Measurements from ENCODE around the gene CCDC191. TPM values are rescaled to one million over a fixed set of nuclear protein-coding genes. Genes with fewer than 3 reads are reported as not detected.

Gene CCDC191
- total RNA-seq, 4 donors from 2014 or later, result 10.5 to 17.3 (median 12.9) TPM

DNA sequence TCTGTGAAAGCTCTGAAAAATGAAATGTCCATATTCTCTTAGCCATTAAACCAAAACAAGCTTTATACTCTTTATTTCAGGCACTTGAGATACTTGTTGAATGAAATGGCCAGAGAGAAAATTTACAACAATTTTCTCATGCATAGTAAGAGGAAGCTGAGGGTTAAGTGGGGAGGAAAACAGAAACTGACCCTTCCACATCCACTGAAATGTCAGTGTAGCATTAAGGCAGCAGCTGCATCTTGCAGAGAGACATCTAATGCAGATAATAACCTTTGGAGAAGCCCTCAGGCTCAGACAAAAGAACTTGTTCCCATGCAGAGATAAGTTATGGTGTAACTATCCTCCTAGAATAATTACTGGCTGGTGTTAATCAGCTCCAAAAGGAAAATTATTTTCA is 74.5 kb downstream of the CCDC191 start:
- H3K9me3 ChIP-seq, result no peaks in the 10 kb centered on the region
- H3K27ac ChIP-seq, result no peak overlapping the region
- TF ChIP-seq POLR2A (IDR thresholded peaks at IDR 0.05), result no peak
- TF ChIP-seq, protein P1, sequence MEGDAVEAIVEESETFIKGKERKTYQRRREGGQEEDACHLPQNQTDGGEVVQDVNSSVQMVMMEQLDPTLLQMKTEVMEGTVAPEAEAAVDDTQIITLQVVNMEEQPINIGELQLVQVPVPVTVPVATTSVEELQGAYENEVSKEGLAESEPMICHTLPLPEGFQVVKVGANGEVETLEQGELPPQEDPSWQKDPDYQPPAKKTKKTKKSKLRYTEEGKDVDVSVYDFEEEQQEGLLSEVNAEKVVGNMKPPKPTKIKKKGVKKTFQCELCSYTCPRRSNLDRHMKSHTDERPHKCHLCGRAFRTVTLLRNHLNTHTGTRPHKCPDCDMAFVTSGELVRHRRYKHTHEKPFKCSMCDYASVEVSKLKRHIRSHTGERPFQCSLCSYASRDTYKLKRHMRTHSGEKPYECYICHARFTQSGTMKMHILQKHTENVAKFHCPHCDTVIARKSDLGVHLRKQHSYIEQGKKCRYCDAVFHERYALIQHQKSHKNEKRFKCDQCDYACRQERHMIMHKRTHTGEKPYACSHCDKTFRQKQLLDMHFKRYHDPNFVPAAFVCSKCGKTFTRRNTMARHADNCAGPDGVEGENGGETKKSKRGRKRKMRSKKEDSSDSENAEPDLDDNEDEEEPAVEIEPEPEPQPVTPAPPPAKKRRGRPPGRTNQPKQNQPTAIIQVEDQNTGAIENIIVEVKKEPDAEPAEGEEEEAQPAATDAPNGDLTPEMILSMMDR (IDR thresholded peaks at IDR 0.05), result no peak
- H3K4me3 ChIP-seq (replicated peaks in 1 of 3), result no peak overlapping the region
- no peak for DNase-seq
- peaks cover 0 to 2% of the 10 kb centered on the region in 2 donors for H3K36me3 ChIP-seq
- intact Hi-C loops (cut with DNase I), result no loop called here
- H3K27me3 ChIP-seq, result no peaks in the 10 kb centered on the region
- peaks cover 0 to 2% of the 10 kb centered on the region in 2 donors for H3K4me1 ChIP-seq

DNA sequence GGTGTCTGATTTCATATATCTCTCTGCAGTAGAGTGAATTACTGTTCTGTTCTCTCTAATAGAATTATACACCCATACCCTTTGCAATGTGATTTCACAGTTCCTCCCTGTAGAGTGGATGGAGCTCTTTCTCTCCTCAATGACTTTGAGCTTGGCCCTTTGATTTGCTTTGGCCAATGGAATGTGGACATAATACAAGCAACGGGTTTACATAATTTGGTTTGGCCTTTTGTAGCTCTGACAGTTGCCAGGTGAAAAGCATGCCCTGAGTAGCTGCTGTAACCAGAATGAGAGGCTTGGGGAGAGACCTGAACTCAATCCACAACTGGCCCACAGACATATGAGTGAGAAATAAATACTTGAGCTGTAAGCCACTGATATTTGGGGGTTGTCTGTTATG is 76.4 kb downstream of the CCDC191 start:
- H3K36me3 ChIP-seq, result peaks cover 0 to 2% of the 10 kb centered on the region in 2 donors
- H3K4me1 ChIP-seq, result peaks cover 0 to 2% of the 10 kb centered on the region in 2 donors
- no peak for DNase-seq
- no peak overlapping the region for H3K4me3 ChIP-seq (replicated peaks in 1 of 3)
- 80 to 82% methylated on average over 1 of the region's 1 CpG for WGBS, 2 donors
- no peaks in the 10 kb centered on the region for H3K27me3 ChIP-seq
- no peak overlapping the region for H3K27ac ChIP-seq
- no peaks in the 10 kb centered on the region for H3K9me3 ChIP-seq
- intact Hi-C loops (cut with DNase I), result no loop called here
- TF ChIP-seq POLR2A (IDR thresholded peaks at IDR 0.05), result no peak
- TF ChIP-seq, protein P1 (IDR thresholded peaks at IDR 0.05), result no peak

DNA sequence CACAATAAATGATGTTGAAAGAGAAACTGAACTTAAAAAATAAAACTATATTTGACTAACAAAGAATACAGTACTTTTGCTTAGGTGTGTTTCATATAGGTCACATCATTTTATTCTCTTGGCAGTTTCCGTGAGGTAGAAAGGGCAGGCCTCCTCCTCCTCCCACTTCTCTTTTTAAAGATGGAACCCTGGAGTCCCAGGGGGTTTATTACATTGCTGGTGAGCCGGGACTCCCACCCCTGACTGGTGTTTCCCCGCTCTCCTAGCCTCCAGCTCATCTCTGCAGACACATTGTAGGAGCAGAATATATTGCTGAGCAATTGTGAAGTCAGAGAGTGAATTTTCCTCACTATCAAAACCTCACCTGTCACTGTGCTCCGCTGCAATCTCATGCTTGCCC is 78.5 kb downstream of the CCDC191 start:
- H3K27ac ChIP-seq, result no peak overlapping the region
- no peaks in the 10 kb centered on the region for H3K27me3 ChIP-seq
- no peaks in the 10 kb centered on the region for H3K9me3 ChIP-seq
- WGBS, 2 donors, result 91 to 93% methylated on average over 4 of the region's 4 CpGs
- no peak for TF ChIP-seq POLR2A (IDR thresholded peaks at IDR 0.05)
- TF ChIP-seq, protein P1 (IDR thresholded peaks at IDR 0.05), result no peak
- H3K36me3 ChIP-seq, result peaks cover 0 to 2% of the 10 kb centered on the region in 2 donors
- no peak overlapping the region for H3K4me3 ChIP-seq (replicated peaks in 1 of 3)
- peaks cover 0 to 2% of the 10 kb centered on the region in 2 donors for H3K4me1 ChIP-seq
- DNase-seq, result no peak
- intact Hi-C loops (cut with DNase I), result no loop called here

DNA sequence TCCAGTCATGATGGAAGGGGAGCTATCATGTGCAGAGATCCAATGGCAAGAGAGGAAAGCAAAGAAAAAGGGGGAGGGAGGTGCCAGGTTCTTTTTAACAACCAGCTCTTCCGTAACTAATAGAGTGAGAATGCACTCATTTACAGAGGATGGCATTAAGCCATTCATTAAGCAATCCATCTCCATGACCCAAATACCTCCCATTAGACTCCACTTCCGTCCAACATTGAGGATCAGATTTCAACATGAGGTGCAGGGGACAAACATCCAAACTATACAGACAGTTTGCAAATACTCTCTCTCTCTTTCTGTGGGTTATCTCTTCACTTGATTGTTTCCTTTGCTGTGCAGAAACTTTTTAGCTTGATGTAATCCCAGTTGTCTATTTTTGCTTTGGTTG is 87.3 kb downstream of the CCDC191 start:
- H3K4me1 ChIP-seq, result no peaks in the 10 kb centered on the region
- no peak for TF ChIP-seq POLR2A (IDR thresholded peaks at IDR 0.05)
- TF ChIP-seq, protein P1 (IDR thresholded peaks at IDR 0.05), result no peak
- no peaks in the 10 kb centered on the region for H3K27me3 ChIP-seq
- no peak overlapping the region for H3K27ac ChIP-seq
- no peaks in the 10 kb centered on the region for H3K9me3 ChIP-seq
- no peak for DNase-seq
- no peaks in the 10 kb centered on the region for H3K36me3 ChIP-seq
- intact Hi-C loops (cut with DNase I), result no loop called here
- 86% methylated on average over 2 of the region's 2 CpGs for WGBS, 2 donors
- no peak overlapping the region for H3K4me3 ChIP-seq (replicated peaks in 1 of 3)

DNA sequence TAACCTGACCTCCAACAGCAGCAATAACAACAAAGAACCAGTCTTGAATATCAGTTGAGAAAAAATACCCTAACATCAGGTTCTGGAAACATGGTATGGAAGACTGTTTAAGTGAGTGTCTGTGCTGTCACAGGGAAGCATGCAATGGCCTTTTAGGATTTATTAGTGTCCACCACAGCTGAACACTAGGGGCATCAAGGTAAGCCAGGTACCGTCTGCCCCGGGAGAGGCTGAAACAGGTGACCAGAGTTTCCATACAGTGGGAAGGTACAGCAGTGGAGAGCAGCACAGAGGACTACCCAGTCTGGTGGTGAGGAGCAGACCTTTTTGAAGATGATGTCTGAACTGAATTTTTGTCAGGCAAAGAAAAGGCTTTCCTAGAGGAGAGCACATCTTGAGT is 90.2 kb downstream of the CCDC191 start:
- intact Hi-C loops (cut with DNase I), result no loop called here
- Histone ChIP-seq H3K4me3 (replicated peaks in 1 of 3) (no peak overlapping the region), H3K4me1 (no peaks in the 10 kb centered on the region), H3K27ac (no peak overlapping the region), H3K9me3 (no peaks in the 10 kb centered on the region), H3K27me3 (no peaks in the 10 kb centered on the region), H3K36me3 (no peaks in the 10 kb centered on the region)
- no peak for DNase-seq
- TF ChIP-seq, protein P1 (IDR thresholded peaks at IDR 0.05), result no peak
- no peak for TF ChIP-seq POLR2A (IDR thresholded peaks at IDR 0.05)
- WGBS, 2 donors, result 65 to 79% methylated on average over 2 of the region's 2 CpGs

All from thyroid gland (tissue), 4 donors.